ENCODE measurements around the gene TBRG1. TPM values are rescaled to one million over a fixed set of nuclear protein-coding genes. Genes with fewer than 3 reads are reported as not detected.

TBRG1 gene
- total and polyA plus RNA-seq, 2 of the 8 experiments (the other 6 are each of a cell fraction or from before 2014, with no cell fraction given) = 16.3 to 26.7 TPM

GRCh38 chr11:124639186-124639585 lies 16.5 kb downstream of the TBRG1 start (continued):
- no peak for TF ChIP-seq PHF8 (conservative IDR thresholded peaks at IDR 0.05; ENCODE audit: low read depth, low read length)
- no peak for TF ChIP-seq RXRA (IDR thresholded peaks at IDR 0.05; ENCODE audit: insufficient read depth, low read depth, low read length)
- no peak for TF ChIP-seq JUND (IDR thresholded peaks at IDR 0.05; ENCODE audit: low read length)
- no peak for TF ChIP-seq TEAD4 (IDR thresholded peaks at IDR 0.05; ENCODE audit: low read depth, low read length)
- TF ChIP-seq SIX5 (IDR thresholded peaks at IDR 0.05; ENCODE audit: low read depth, low read length) = no peak
- TF ChIP-seq JUN (IDR thresholded peaks at IDR 0.05; ENCODE audit: low read depth, low read length) = no peak

Data from H1 (cell line).